Measurements from ENCODE around the gene NECAB2. TPM values are rescaled to one million over a fixed set of nuclear protein-coding genes. Genes with fewer than 3 reads are reported as not detected.

NECAB2 gene
- total and polyA plus RNA-seq, 2 donors (not counting 1 experiment from before 2014, with no cell fraction given) = 0.03 to 0.17 TPM

DNA sequence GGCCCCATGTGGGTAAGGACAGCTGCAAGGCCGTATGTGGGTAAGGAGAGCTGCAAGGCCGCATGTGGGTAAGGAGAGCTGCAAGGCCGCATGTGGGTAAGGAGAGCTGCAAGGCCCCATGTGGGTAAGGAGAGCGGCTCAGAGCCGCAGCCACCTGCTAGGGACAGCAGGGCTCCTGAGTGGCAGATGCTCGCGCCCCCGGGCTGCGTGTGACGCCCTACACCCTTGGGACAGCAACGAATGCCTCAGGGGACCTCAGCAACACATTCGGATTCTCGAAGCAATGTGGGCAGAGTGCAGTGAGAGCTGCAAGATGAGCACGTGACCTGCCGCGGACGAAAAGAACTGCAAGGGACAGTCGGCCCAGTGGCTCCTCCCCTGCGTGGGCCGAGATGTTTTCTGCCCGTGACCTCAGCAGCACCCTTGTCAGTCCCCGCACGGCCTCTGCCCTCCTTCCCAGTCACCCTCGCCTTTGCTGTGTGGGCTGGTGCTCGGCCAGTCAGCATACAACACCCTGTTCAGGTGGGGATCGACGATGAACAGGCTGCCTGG is 84.1 kb downstream of the NECAB2 start:
- no peak overlapping the region for H3K4me3 ChIP-seq (replicated peaks in 1 of 4; ENCODE audit: control extremely low read depth in 1 of 4, insufficient read depth in 1 of 4, low read depth in 3 of 4, low read length in 4 of 4)
- no peaks in the 10 kb centered on the region for H3K27me3 ChIP-seq (ENCODE audit: control insufficient read depth, insufficient read depth, low read length)
- no peak overlapping the region for H3K9ac ChIP-seq (ENCODE audit: insufficient read depth, low read length)
- no peak for TF ChIP-seq EZH2 (IDR thresholded peaks at IDR 0.05; ENCODE audit: low read length, missing control alignments)
- H3K4me1 ChIP-seq (ENCODE audit: control insufficient read depth, extremely low read depth, insufficient read depth, low read length) = no peaks in the 10 kb centered on the region
- no peak overlapping the region for H3K4me2 ChIP-seq (ENCODE audit: extremely low read depth, insufficient read depth, low read length)
- H2AFZ ChIP-seq (ENCODE audit: low read length) = no peak overlapping the region
- H3K9me3 ChIP-seq (ENCODE audit: control insufficient read depth, insufficient read depth, low read depth, low read length) = no peaks in the 10 kb centered on the region
- H3K27ac ChIP-seq (ENCODE audit: insufficient read depth, low read length) = no peak overlapping the region
- DNase-seq (ENCODE audit: low read depth in 2 of 2) = no peak
- peaks cover 3% of the 10 kb centered on the region for H3K36me3 ChIP-seq (ENCODE audit: control insufficient read depth, insufficient read depth, low read length)
- H3K79me2 ChIP-seq (ENCODE audit: control insufficient read depth, insufficient read depth, low read length) = no peaks in the 10 kb centered on the region
- H4K20me1 ChIP-seq (ENCODE audit: control insufficient read depth, extremely low read depth, insufficient read depth, low read length) = no peaks in the 10 kb centered on the region

Other genes with a start within 250 kb of the NECAB2 start
- gene HSBP1, start 160.3 kb upstream of the NECAB2 start, total RNA-seq = 111 and 184 TPM in 2 replicates
- gene HSBP1, start 160.3 kb upstream of the NECAB2 start, polyA plus RNA-seq = 135 and 169 TPM in 2 replicates
- gene MLYCD, start 69.1 kb upstream of the NECAB2 start, total RNA-seq = 3.3 and 3.8 TPM in 2 replicates
- 1.0 TPM in 2 replicates for gene MLYCD, start 69.1 kb upstream of the NECAB2 start, polyA plus RNA-seq
- gene OSGIN1, start 15.0 kb upstream of the NECAB2 start, total RNA-seq = 3.6 and 6.6 TPM in 2 replicates
- 2.1 and 5.5 TPM in 2 replicates for gene OSGIN1, start 15.0 kb upstream of the NECAB2 start, polyA plus RNA-seq
- gene SLC38A8, start 74.6 kb downstream of the NECAB2 start, total RNA-seq = not detected in 2 replicates
- not detected in 2 replicates for gene SLC38A8, start 74.6 kb downstream of the NECAB2 start, polyA plus RNA-seq
- 96.0 and 109 TPM in 2 replicates for gene MBTPS1, start 148.7 kb downstream of the NECAB2 start, total RNA-seq
- gene MBTPS1, start 148.7 kb downstream of the NECAB2 start, polyA plus RNA-seq = 65.9 and 80.3 TPM in 2 replicates
- 21.8 and 24.8 TPM in 2 replicates for gene HSDL1, start 176.9 kb downstream of the NECAB2 start, total RNA-seq
- 18.3 and 23.6 TPM in 2 replicates for gene HSDL1, start 176.9 kb downstream of the NECAB2 start, polyA plus RNA-seq
- not detected in 2 replicates for gene DNAAF1, start 177.1 kb downstream of the NECAB2 start, total RNA-seq
- gene DNAAF1, start 177.1 kb downstream of the NECAB2 start, polyA plus RNA-seq = not detected in 2 replicates
- 9.8 and 12.9 TPM in 2 replicates for gene TAF1C, start 218.8 kb downstream of the NECAB2 start, total RNA-seq
- gene TAF1C, start 218.8 kb downstream of the NECAB2 start, polyA plus RNA-seq = 9.3 and 15.9 TPM in 2 replicates
- gene ADAD2, start 222.9 kb downstream of the NECAB2 start, total RNA-seq = not detected in 2 replicates
- gene ADAD2, start 222.9 kb downstream of the NECAB2 start, polyA plus RNA-seq = not detected in 2 replicates

All from fibroblast of lung (primary cell).